PC-9 (cell line): ENCODE measurements around the gene HYAL1. TPM values are rescaled to one million over a fixed set of nuclear protein-coding genes. Genes with fewer than 3 reads are reported as not detected.
A peak's percentile ranks its signal among the peaks of the same experiment; 100 is the strongest.

ENCODE experiments used
- BruUV-seq: library from RNA; stranded (reverse); fragments of 400-500 nt; replicated peaks from 2 replicates; lab custom pipeline; 2021; lab: Mats Ljungman, UMichigan
- CTCF ChIA-PET: fragments of 300-600 bp; sonication (Branson Sonifier 250); formaldehyde crosslinking; loops from one replicate; lab custom pipeline; 2022; ENCODE audit warnings: antibody characterized with exemption; lab: Charles Lee
- POLR2A ChIA-PET: fragments of 300-600 bp; sonication (Branson Sonifier 250); formaldehyde crosslinking; loops from one replicate; lab custom pipeline; 2022; ENCODE audit warnings: antibody characterized with exemption; ENCODE audit not compliant: unreplicated experiment; lab: Charles Lee
- DNase-seq, 2 experiments: peaks; one replicate each; pipeline versions ENCODE4 v3.0.0 to v3.0.0-alpha.2; 2015 to 2022; ENCODE audit warnings: mixed read lengths in 1 of 2
- H2AFZ ChIP-seq: fragments of 200-600 bp; sonication (generic); 2 replicates; pipeline ENCODE4 v1.8.1; 2017; ENCODE audit warnings: antibody characterized with exemption
- H3F3A ChIP-seq: fragments of 200-600 bp; sonication (generic); 2 replicates; pipeline ENCODE4 v1.8.1; 2017; ENCODE audit warnings: antibody characterized with exemption, mild to moderate bottlenecking, low read depth; ENCODE audit not compliant: insufficient read depth
- H3K27ac ChIP-seq: fragments of 200-600 bp; sonication (generic); 2 replicates; pipeline ENCODE4 v1.6.1; 2016; ENCODE audit warnings: mixed run types
- H3K27me3 ChIP-seq: fragments of 200-600 bp; sonication (generic); 2 replicates; pipeline ENCODE4 v1.6.1; 2016; ENCODE audit warnings: low read depth, mixed run types; ENCODE audit not compliant: insufficient read depth
- H3K36me3 ChIP-seq: fragments of 200-600 bp; sonication (generic); 2 replicates; pipeline ENCODE4 v1.6.1; 2016; ENCODE audit warnings: low read depth, mixed run types
- H3K4me1 ChIP-seq: fragments of 200-600 bp; sonication (generic); replicated peaks from 2 replicates; pipeline ENCODE4 v1.6.1; 2016; ENCODE audit warnings: mixed run types; ENCODE audit not compliant: insufficient read depth
- H3K4me2 ChIP-seq: fragments of 200-600 bp; sonication (generic); 2 replicates; pipeline ENCODE4 v1.6.1; 2017; ENCODE audit warnings: mixed run types
- H3K4me3 ChIP-seq: fragments of 200-600 bp; sonication (generic); 2 replicates; pipeline ENCODE4 v1.6.1; 2016; ENCODE audit warnings: mixed run types
- H3K79me2 ChIP-seq: fragments of 200-600 bp; sonication (generic); 2 replicates; pipeline ENCODE4 v1.6.1; 2017; ENCODE audit warnings: low read depth, mixed run types
- H3K9me2 ChIP-seq: fragments of 200-600 bp; sonication (generic); 2 replicates; pipeline ENCODE4 v1.8.1; 2017; ENCODE audit warnings: mild to moderate bottlenecking; ENCODE audit not compliant: insufficient read depth
- H3K9me3 ChIP-seq: fragments of 200-600 bp; sonication (generic); 2 replicates; pipeline ENCODE4 v1.8.1; 2016; ENCODE audit warnings: low read depth; ENCODE audit not compliant: insufficient read depth
- H4K20me1 ChIP-seq: fragments of 200-600 bp; sonication (generic); 2 replicates; pipeline ENCODE4 v1.8.1; 2017; ENCODE audit not compliant: insufficient read depth
- CTCF ChIP-seq: fragments of 200-600 bp; sonication (generic); conservative IDR thresholded peaks from 2 replicates; pipeline ENCODE4 v1.6.1; 2017; ENCODE audit warnings: mixed run types, antibody characterized with exemption, mild to moderate bottlenecking, moderate library complexity
- EZH2 ChIP-seq: fragments of 200-600 bp; sonication (generic); IDR thresholded peaks from 2 replicates; pipeline ENCODE4 v1.8.0; 2017; ENCODE audit warnings: antibody characterized with exemption, low read depth
- intact Hi-C: fragments of 100-400 bp; cut with micrococcal nuclease; formaldehyde crosslinking; loops from one replicate; pipeline ENCODE4 v1.10.0; 2022; ENCODE audit not compliant: unreplicated experiment
- total RNA-seq: library from RNA; stranded (reverse); gene quantifications from 2 replicates; pipeline ENCODE4 v1.2.3, GENCODE V29; 2021

The HYAL1 gene
- total RNA-seq, 1 experiment from 2014 or later, result 1.9 TPM

DNA sequence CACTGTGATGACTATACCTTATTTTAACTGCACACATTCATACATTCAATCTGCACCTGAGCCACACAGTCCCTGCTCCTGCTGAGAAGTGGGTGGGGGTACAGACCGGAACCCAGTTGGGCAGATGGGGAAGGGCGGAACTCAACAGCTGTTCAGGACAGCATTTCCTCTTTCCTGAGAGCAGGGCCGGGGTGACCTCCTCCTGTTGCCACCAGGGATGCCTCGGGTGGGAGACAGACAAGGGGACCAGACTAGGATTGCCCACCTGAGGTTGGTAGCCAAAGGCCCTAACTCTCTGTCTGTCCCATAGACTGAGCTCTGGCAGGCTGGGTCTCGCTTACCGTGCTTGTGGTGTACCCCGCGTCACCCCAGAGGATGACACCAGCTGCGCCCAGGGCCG lies 15.2 kb upstream of the HYAL1 start:
- H3K27me3 ChIP-seq, result no peaks in the 10 kb centered on the region
- BruUV-seq, result no TSS peak
- TF ChIP-seq EZH2 (no peak), CTCF (no peak)
- H3K4me3 ChIP-seq, result no peak overlapping the region
- H3K79me2 ChIP-seq, result peaks cover 32% of the 10 kb centered on the region
- CTCF ChIA-PET, result no interaction called here
- intact Hi-C loops, result no loop called here
- no peaks in the 10 kb centered on the region for H3K9me2 ChIP-seq
- DNase-seq, result no peak
- H3K4me1 ChIP-seq, result peaks cover 53% of the 10 kb centered on the region
- POLR2A ChIA-PET, result no interaction called here
- H3F3A ChIP-seq, result peaks cover 38% of the 10 kb centered on the region
- peak overlapping the region; percentile 91 for H3K4me2 ChIP-seq
- no peak overlapping the region for H3K27ac ChIP-seq
- H3K36me3 ChIP-seq, result peaks cover 7% of the 10 kb centered on the region; the same call in 1 of the 2 replicates
- no peak overlapping the region for H2AFZ ChIP-seq
- H3K9me3 ChIP-seq, result no peaks in the 10 kb centered on the region
- H4K20me1 ChIP-seq, result peaks cover 7% of the 10 kb centered on the region; the same call in 1 of the 2 replicates

- ChIA-PET POLR2A (interaction anchor here (1.6 kb wide), 1 partner anchor 19 kb away, joined by 36 read pairs; the partner anchor contains the start of genes HYAL3 and NAA80), CTCF (no interaction called here)
- Histone ChIP-seq H3K27ac (peak overlapping the region; percentile 85), H3F3A (peaks cover 41% of the 10 kb centered on the region), H3K4me3 (no peak overlapping the region), H3K4me2 (peak overlapping the region; percentile 91), H3K4me1 (peaks cover 53% of the 10 kb centered on the region), H3K27me3 (no peaks in the 10 kb centered on the region), H2AFZ (no peak overlapping the region), H3K9me3 (no peaks in the 10 kb centered on the region), H3K79me2 (peaks cover 32% of the 10 kb centered on the region), H4K20me1 (peaks cover 7% of the 10 kb centered on the region; the same call in 1 of the 2 replicates), H3K36me3 (peaks cover 7% of the 10 kb centered on the region; the same call in 1 of the 2 replicates), H3K9me2 (no peaks in the 10 kb centered on the region)
- TF ChIP-seq CTCF (no peak), EZH2 (no peak)
- intact Hi-C loops, result no loop called here
- no TSS peak for BruUV-seq
- DNase-seq, result no peak
These were observed 14.8 kb upstream of the HYAL1 start for GRCh38 chr3:50318163-50318562.

- peak in 1 of 2 experiments; percentile 62 for DNase-seq
- Histone ChIP-seq H3K4me2 (peak overlapping the region; percentile 91), H3K79me2 (peaks cover 32% of the 10 kb centered on the region), H4K20me1 (peaks cover 7% of the 10 kb centered on the region; the same call in 1 of the 2 replicates), H3K4me1 (peaks cover 53% of the 10 kb centered on the region), H3K27me3 (no peaks in the 10 kb centered on the region), H3K4me3 (peak overlapping the region; percentile 46; the same call in 1 of the 2 replicates), H3F3A (peaks cover 42% of the 10 kb centered on the region), H3K36me3 (peaks cover 7% of the 10 kb centered on the region; the same call in 1 of the 2 replicates), H3K27ac (peak overlapping the region; percentile 85), H2AFZ (no peak overlapping the region), H3K9me2 (no peaks in the 10 kb centered on the region), H3K9me3 (no peaks in the 10 kb centered on the region)
- ChIA-PET CTCF (interaction anchor here (0.5 to 1.0 kb wide), 4 partner anchors 11 to 71 kb away, joined by 3 to 7 read pairs (median 4); partner anchors contain the start of gene SEMA3B), POLR2A (interaction anchor here (0.5 to 1.6 kb wide), 9 partner anchors 15 to 252 kb away, joined by 3 to 36 read pairs (median 4); partner anchors contain the start of genes HEMK1, HYAL3, IFRD2 and NAA80)
- intact Hi-C loops, result loop anchor here (1.0 to 2.0 kb wide), 2 partner anchors 18 to 48 kb away; partner anchors contain the start of genes HYAL3, NAA80 and SEMA3B
- TSS peak; percentile 96 for BruUV-seq
- no peak for TF ChIP-seq CTCF
- no peak for TF ChIP-seq EZH2
These were observed 13.9 kb upstream of the HYAL1 start for GRCh38 chr3:50317300-50317699.
